ENCODE measurements around the gene PPP6R2.

The PPP6R2 gene

GRCh38 chr22:50420015-50420414 lies 76.9 kb downstream of the PPP6R2 start:
- no peaks in the 10 kb centered on the region for H3F3A ChIP-seq (ENCODE audit: insufficient read depth, low read length)
- no peaks in the 10 kb centered on the region for H3K9me2 ChIP-seq (ENCODE audit: low read depth, low read length)
- no peak overlapping the region for H3K4me3 ChIP-seq (ENCODE audit: low read depth, low read length, poor library complexity, severe bottlenecking)
- TF ChIP-seq EZH2 (IDR thresholded peaks at IDR 0.05; ENCODE audit: borderline replicate concordance, low read length) = no peak
- TF ChIP-seq, protein P1, sequence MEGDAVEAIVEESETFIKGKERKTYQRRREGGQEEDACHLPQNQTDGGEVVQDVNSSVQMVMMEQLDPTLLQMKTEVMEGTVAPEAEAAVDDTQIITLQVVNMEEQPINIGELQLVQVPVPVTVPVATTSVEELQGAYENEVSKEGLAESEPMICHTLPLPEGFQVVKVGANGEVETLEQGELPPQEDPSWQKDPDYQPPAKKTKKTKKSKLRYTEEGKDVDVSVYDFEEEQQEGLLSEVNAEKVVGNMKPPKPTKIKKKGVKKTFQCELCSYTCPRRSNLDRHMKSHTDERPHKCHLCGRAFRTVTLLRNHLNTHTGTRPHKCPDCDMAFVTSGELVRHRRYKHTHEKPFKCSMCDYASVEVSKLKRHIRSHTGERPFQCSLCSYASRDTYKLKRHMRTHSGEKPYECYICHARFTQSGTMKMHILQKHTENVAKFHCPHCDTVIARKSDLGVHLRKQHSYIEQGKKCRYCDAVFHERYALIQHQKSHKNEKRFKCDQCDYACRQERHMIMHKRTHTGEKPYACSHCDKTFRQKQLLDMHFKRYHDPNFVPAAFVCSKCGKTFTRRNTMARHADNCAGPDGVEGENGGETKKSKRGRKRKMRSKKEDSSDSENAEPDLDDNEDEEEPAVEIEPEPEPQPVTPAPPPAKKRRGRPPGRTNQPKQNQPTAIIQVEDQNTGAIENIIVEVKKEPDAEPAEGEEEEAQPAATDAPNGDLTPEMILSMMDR (IDR thresholded peaks at IDR 0.05; ENCODE audit: low read length) = no peak
- H2AFZ ChIP-seq (ENCODE audit: low read length) = no peak overlapping the region
- peaks cover 89% of the 10 kb centered on the region for H3K36me3 ChIP-seq (ENCODE audit: insufficient read depth, low read length)
- H4K20me1 ChIP-seq (ENCODE audit: insufficient read depth, low read length) = no peaks in the 10 kb centered on the region; the same call in 1 of the 2 replicates
- no peaks in the 10 kb centered on the region for H3K9me3 ChIP-seq (ENCODE audit: low read length)
- H3K27me3 ChIP-seq (ENCODE audit: insufficient read depth, low read length) = no peaks in the 10 kb centered on the region
- no peak overlapping the region for H3K4me2 ChIP-seq (ENCODE audit: low read length)
- H3K27ac ChIP-seq (ENCODE audit: low read depth, low read length, poor library complexity, severe bottlenecking) = no peak overlapping the region
- no peaks in the 10 kb centered on the region for H3K79me2 ChIP-seq (ENCODE audit: insufficient read depth, low read length)
- H3K4me1 ChIP-seq (ENCODE audit: insufficient read depth, low read length, severe bottlenecking) = no peaks in the 10 kb centered on the region
- no peak overlapping the region for H3K9ac ChIP-seq (ENCODE audit: low read length)

GRCh38 chr22:50420581-50420980 lies 77.5 kb downstream of the PPP6R2 start:
- no peak overlapping the region for H2AFZ ChIP-seq (ENCODE audit: low read length)
- no peaks in the 10 kb centered on the region; the same call in 1 of the 2 replicates for H4K20me1 ChIP-seq (ENCODE audit: insufficient read depth, low read length)
- TF ChIP-seq EZH2 (IDR thresholded peaks at IDR 0.05; ENCODE audit: borderline replicate concordance, low read length) = no peak
- TF ChIP-seq, protein P1 (IDR thresholded peaks at IDR 0.05; ENCODE audit: low read length) = no peak
- H3K4me2 ChIP-seq (ENCODE audit: low read length) = no peak overlapping the region
- H3K27me3 ChIP-seq (ENCODE audit: insufficient read depth, low read length) = no peaks in the 10 kb centered on the region
- no peaks in the 10 kb centered on the region for H3K79me2 ChIP-seq (ENCODE audit: insufficient read depth, low read length)
- H3K9me2 ChIP-seq (ENCODE audit: low read depth, low read length) = no peaks in the 10 kb centered on the region
- peaks cover 89% of the 10 kb centered on the region for H3K36me3 ChIP-seq (ENCODE audit: insufficient read depth, low read length)
- no peaks in the 10 kb centered on the region for H3K4me1 ChIP-seq (ENCODE audit: insufficient read depth, low read length, severe bottlenecking)
- H3K9me3 ChIP-seq (ENCODE audit: low read length) = no peaks in the 10 kb centered on the region
- no peak overlapping the region for H3K4me3 ChIP-seq (ENCODE audit: low read depth, low read length, poor library complexity, severe bottlenecking)
- no peaks in the 10 kb centered on the region for H3F3A ChIP-seq (ENCODE audit: insufficient read depth, low read length)
- H3K27ac ChIP-seq (ENCODE audit: low read depth, low read length, poor library complexity, severe bottlenecking) = no peak overlapping the region
- no peak overlapping the region for H3K9ac ChIP-seq (ENCODE audit: low read length)

DNA sequence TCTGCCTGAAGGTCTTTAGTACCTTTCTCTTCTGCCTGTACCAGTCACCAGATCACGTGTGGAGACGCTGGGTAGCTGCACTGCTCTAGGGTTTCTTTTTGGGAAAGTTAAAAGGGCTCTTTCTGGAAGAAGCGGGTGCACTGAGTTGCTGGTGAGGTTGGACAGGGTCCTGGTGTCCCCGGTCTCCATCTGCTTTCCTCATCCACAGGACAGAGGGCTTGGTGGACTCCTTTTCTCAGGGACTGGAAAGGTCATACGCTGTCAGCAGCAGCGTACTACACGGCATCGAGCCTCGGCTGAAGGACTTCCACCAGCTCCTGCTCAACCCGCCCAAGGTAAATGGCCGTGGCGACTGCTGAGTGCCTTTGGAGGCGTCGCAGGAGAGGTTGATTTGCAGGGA lies 78.9 kb downstream of the PPP6R2 start:
- Histone ChIP-seq H3K36me3 (ENCODE audit: insufficient read depth, low read length) (peaks cover 85% of the 10 kb centered on the region), H2AFZ (ENCODE audit: low read length) (no peak overlapping the region), H3K9me3 (ENCODE audit: low read length) (no peaks in the 10 kb centered on the region), H4K20me1 (ENCODE audit: insufficient read depth, low read length) (no peaks in the 10 kb centered on the region; the same call in 1 of the 2 replicates), H3K27me3 (ENCODE audit: insufficient read depth, low read length) (no peaks in the 10 kb centered on the region), H3K4me3 (ENCODE audit: low read depth, low read length, poor library complexity, severe bottlenecking) (no peak overlapping the region), H3F3A (ENCODE audit: insufficient read depth, low read length) (no peaks in the 10 kb centered on the region), H3K4me1 (ENCODE audit: insufficient read depth, low read length, severe bottlenecking) (no peaks in the 10 kb centered on the region), H3K27ac (ENCODE audit: low read depth, low read length, poor library complexity, severe bottlenecking) (no peak overlapping the region), H3K79me2 (ENCODE audit: insufficient read depth, low read length) (no peaks in the 10 kb centered on the region), H3K9me2 (ENCODE audit: low read depth, low read length) (no peaks in the 10 kb centered on the region), H3K9ac (ENCODE audit: low read length) (no peak overlapping the region), H3K4me2 (ENCODE audit: low read length) (no peak overlapping the region)
- TF ChIP-seq, protein P1 (IDR thresholded peaks at IDR 0.05; ENCODE audit: low read length) = no peak
- no peak for TF ChIP-seq EZH2 (IDR thresholded peaks at IDR 0.05; ENCODE audit: borderline replicate concordance, low read length)

All from OCI-LY1 (cell line).